Measurements from ENCODE around the gene BMPER. TPM values are rescaled to one million over a fixed set of nuclear protein-coding genes. Genes with fewer than 3 reads are reported as not detected.
A peak's percentile ranks its signal among the peaks of the same experiment; 100 is the strongest.

Gene BMPER
- total and polyA plus RNA-seq, 3 donors from 2014 or later: 1.7 to 2.8 (median 2.4) TPM

GRCh38 chr7:34087892-34088891 is 182.9 kb downstream of the BMPER start:
- Histone ChIP-seq H3K27me3 (no peaks in the 10 kb centered on the region), H3K36me3 (ENCODE audit: low read depth, missing control alignments) (no peaks in the 10 kb centered on the region), H3K9me3 (no peaks in the 10 kb centered on the region), H3K27ac (no peak overlapping the region), H3K4me1 (no peaks in the 10 kb centered on the region), H3K4me3 (no peak overlapping the region)
- peak in 2 of 3 experiments; percentile 37 to 44 for TF ChIP-seq CTCF (IDR thresholded peaks at IDR 0.05)
- TF ChIP-seq POLR2A (IDR thresholded peaks at IDR 0.05): no peak
- 81 to 84% methylated on average over 10 of the region's 10 CpGs for WGBS, 2 donors
- intact Hi-C loops (cut with DNase I; ENCODE audit: low total_unique reads): no loop called here
- peak; percentile 51 for DNase-seq

GRCh38 chr7:34090816-34091215 is 185.5 kb downstream of the BMPER start:
- Histone ChIP-seq H3K36me3 (ENCODE audit: low read depth, missing control alignments) (no peaks in the 10 kb centered on the region), H3K27me3 (no peaks in the 10 kb centered on the region), H3K27ac (no peak overlapping the region), H3K4me1 (no peaks in the 10 kb centered on the region), H3K9me3 (no peaks in the 10 kb centered on the region), H3K4me3 (no peak overlapping the region)
- WGBS, 2 donors: 45 to 58% methylated on average over 5 of the region's 5 CpGs
- intact Hi-C loops (cut with DNase I; ENCODE audit: low total_unique reads): no loop called here
- DNase-seq: no peak
- TF ChIP-seq POLR2A (IDR thresholded peaks at IDR 0.05): no peak

GRCh38 chr7:34091321-34091917 is 186.1 kb downstream of the BMPER start:
- H3K4me3 ChIP-seq: no peak overlapping the region
- TF ChIP-seq POLR2A (IDR thresholded peaks at IDR 0.05) (no peak), CTCF (IDR thresholded peaks at IDR 0.05) (peak; percentile 24 to 48 (median 33))
- 38 to 43% methylated on average over 4 of the region's 4 CpGs for WGBS, 2 donors
- intact Hi-C loops (cut with DNase I; ENCODE audit: low total_unique reads): no loop called here
- DNase-seq: peak; percentile 51
- H3K27me3 ChIP-seq: no peaks in the 10 kb centered on the region
- no peaks in the 10 kb centered on the region for H3K36me3 ChIP-seq (ENCODE audit: low read depth, missing control alignments)
- H3K9me3 ChIP-seq: no peaks in the 10 kb centered on the region
- no peak overlapping the region for H3K27ac ChIP-seq
- no peaks in the 10 kb centered on the region for H3K4me1 ChIP-seq

GRCh38 chr7:34093276-34093675 is 187.9 kb downstream of the BMPER start:
- intact Hi-C loops (cut with DNase I; ENCODE audit: low total_unique reads): no loop called here
- no peaks in the 10 kb centered on the region for H3K36me3 ChIP-seq (ENCODE audit: low read depth, missing control alignments)
- no peaks in the 10 kb centered on the region for H3K9me3 ChIP-seq
- H3K4me1 ChIP-seq: no peaks in the 10 kb centered on the region
- H3K27ac ChIP-seq: no peak overlapping the region
- no peak overlapping the region for H3K4me3 ChIP-seq
- WGBS, 2 donors: 85 to 94% methylated on average over 3 of the region's 3 CpGs
- H3K27me3 ChIP-seq: no peaks in the 10 kb centered on the region
- TF ChIP-seq CTCF (IDR thresholded peaks at IDR 0.05): no peak
- TF ChIP-seq POLR2A (IDR thresholded peaks at IDR 0.05): no peak
- DNase-seq: no peak

- WGBS, 2 donors: 53 to 60% methylated on average over 4 of the region's 4 CpGs
Observed at GRCh38 chr7:34096198-34096651, 190.9 kb downstream of the BMPER start.

More at GRCh38 chr7:34096198-34096651, 190.9 kb downstream of the BMPER start:
- no peaks in the 10 kb centered on the region for H3K27me3 ChIP-seq
- no peaks in the 10 kb centered on the region for H3K4me1 ChIP-seq
- intact Hi-C loops (cut with DNase I; ENCODE audit: low total_unique reads): no loop called here
- no peak for TF ChIP-seq POLR2A (IDR thresholded peaks at IDR 0.05)
- no peak for TF ChIP-seq CTCF (IDR thresholded peaks at IDR 0.05)
- H3K36me3 ChIP-seq (ENCODE audit: low read depth, missing control alignments): no peaks in the 10 kb centered on the region
- peak; percentile 47 for DNase-seq
- no peak overlapping the region for H3K27ac ChIP-seq
- no peaks in the 10 kb centered on the region for H3K9me3 ChIP-seq
- no peak overlapping the region for H3K4me3 ChIP-seq

All from testis (tissue), 3 donors.